GM21786 (cell line): ENCODE data around the gene PYGL.
A peak's percentile ranks its signal among the peaks of the same experiment; 100 is the strongest.
"Not testable (repeated sequence)": the region's sequence is repeated elsewhere in the genome, so short reads cannot be mapped to it uniquely, and the experiment has no call there.

Experiments used
- ATAC-seq: cut with Tn5 transposase; IDR thresholded peaks from one replicate; pipeline ENCODE4 v1.9.1; 2021; ENCODE audit not compliant: unreplicated experiment

Gene PYGL

DNA sequence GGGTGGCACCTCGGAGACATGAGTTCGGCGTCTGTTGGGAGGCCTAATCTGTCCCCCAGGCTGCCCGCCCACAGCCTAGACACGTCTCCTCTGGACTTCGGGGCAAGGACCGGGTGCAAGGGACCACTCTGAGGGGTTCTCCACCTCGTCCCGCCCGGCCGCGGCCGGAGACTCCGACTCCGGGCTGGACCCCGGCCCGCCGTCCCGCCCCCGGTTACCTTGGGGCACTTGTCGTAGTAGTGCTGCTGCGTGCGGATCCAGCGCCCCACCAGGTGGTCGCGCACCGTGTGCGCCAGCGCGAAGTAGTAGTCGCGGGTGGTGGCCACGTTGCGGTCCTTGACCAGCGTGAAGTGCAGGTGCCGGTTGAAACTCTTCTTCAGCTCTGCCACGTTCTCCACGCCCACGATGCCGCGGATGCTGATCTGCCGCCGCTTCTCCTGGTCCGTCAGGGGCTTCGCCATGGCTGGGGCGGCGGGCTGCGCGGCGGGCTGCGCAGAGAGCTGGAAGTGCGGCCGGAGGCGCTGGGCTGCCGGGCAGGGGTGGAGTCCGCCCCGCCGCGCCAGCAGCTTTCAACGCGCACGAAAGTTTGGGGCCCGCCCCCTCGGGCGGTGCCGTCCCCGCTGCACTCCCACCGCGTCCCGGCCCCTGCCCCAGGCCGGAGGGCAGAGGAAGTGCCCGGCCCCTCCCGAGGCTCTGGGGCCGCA, at the start of gene PYGL:
PYGL (minus strand) TSS at position 541 of the 704 bp plus-strand sequence; CDS start at position 461, 80 bp downstream.
- peak; percentile 73 for ATAC-seq

DNA sequence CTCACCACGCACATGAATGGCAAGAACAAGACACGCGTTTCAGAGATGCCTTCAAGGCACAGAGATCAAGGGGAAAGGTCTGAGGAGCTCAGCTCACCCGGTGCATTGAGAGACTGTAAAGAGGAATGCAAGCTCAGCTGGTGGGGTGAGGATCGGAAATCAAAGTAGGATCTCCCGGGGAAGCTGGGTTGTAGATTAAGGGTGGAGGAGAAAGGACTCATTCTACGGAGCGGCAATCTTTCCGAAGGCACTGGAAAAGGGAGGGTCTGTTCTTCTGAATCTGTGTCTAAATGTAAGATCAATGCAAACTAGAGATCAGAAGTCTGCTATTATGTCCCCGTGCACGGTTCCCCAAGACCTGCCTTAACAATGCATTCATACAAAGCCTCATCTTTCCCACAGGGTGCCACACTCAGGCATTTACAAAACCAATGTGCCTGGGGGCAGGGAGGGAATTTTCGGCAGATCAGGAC, 41.6 kb upstream of the PYGL start:
- no peak for ATAC-seq

DNA sequence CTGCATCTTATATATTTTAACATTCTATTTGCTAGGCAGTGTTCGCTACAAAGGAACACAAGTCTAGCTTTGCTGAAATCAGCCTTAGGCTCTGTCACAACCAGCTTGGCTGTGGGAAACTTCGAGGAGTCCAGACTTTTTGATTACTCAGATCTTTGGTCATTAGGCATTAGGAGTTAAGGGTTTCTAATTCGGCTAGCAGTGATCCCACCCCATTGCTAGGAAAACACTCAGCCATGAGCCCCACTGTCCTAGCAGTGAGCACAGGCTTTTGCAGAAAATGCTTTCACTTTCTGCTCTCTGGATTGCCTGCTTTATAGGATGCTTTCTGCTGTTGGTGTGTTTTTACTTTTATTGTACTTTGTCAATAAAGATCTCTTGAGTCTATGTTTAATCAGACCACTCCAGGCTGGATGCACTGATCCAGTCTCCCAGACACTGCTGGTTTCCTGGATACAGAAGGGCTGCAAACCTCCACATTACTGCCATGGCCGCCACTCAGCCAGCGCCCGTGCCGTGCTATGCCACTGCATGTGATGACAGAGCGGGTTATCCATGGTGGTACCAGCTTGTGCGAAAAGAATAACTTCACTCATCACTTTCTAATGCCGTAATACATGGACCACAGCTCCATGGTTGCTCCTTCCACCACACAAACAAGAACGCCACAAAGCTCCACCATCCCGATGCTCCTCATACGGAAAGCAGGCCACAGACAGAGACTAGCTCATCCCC, 41.0 kb upstream of the PYGL start:
- no peak for ATAC-seq

DNA sequence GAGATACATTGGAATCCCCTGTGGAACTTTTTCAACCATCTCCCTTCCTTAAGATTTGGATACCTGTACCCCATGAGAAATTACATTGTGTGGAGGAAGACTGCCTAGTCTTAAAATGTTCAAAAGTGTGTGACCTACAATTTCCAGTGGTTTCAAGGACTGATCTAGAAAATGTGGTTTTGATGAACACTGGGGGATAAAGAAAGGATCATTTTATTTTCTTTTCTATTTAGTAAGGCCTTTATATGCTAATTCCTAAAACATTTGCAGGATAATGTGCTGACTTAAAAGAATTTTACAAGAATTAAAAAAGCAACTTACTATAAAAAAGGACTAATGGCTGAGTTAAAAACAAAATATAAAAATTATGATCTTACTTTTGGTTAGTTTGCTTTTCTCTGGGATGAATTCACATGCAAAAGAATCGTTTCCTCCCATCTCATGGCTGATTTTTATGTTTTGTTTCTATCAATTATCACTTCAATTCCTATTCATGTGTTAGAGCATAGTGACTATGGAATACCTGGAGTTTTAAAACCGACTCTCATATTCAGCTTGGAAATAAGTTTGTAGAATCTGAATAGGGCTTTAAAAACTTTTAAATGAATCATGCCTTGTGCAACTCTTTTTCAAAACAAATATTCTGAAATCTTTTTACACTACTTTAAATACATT, 39.9 kb upstream of the PYGL start:
- ATAC-seq: no peak

DNA sequence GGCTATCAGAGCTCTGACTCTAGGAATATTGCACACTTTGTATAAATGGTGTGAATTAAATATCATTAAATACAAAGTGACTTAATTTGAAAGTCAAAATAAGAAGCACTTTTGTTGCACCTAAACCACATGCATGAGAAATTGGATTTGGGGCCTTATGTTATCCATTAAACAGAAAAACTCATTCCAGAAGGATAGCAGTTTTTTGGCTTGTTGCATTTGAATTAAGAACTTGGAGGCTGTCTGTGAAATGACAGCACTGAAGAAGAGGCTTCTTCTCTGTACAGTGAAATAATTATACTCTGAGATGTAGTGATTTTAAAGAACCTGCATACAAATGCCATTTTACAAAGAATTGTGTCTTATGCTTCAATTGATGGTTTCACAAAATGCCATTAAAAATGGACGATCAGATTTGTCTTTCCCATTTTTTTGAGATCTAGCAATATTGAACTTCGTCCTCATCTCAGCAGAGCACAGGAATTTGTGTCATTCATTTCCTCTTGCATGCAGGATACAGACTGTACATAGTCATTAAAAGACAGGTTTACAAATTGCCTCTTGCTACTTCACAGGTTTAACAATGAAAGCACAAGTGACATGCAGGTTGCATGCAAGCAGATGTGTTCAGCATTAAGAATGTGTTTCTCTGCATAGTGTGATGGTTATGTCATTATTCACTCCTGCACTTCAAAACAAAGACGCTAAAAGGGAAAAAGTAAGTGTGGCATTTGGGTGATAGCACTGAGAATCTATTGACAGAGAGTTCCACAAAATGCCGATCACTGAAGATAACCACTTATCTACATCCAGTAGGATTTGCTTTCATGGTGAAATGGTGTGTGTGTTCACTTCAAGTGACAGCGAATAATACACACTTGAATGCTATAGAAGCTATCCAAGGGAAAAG, 35.9 kb upstream of the PYGL start:
- ATAC-seq: no peak

DNA sequence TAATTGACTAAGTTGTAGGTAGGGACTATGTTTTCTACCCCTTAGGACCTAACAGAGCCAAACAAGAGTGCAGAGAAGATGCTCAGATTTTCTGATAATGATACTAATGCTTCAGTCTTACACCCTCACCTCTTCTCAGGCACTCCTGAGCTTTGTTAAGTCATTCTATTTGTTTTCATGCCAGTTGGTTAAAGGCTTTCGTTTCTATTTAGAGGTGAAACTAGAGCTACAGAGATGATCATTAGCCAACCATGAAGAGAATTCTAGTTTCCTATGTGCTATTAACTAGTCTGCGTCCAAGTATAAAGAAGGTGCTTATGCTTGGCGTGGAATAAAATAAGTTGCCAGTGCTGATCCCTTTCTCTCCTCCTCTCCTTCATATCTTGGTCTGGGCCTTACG, 34.6 kb upstream of the PYGL start:
- peak; percentile 89 for ATAC-seq

DNA sequence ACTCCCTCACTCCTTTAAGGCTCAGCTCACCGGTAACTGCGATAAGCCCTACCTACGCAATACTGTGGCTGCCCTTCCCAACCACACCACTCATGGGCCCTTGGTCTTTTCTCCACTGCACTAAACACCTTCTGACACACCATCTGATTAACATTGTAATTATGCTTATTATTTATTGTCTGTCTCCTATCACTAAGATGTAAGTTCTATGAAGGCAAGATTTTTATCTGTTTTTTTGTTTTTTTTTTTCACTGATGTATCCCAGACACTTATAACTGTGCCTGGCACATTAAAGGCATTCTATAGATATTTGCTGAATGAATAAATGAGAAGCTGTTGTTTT, 34.2 kb upstream of the PYGL start:
- no peak for ATAC-seq

DNA sequence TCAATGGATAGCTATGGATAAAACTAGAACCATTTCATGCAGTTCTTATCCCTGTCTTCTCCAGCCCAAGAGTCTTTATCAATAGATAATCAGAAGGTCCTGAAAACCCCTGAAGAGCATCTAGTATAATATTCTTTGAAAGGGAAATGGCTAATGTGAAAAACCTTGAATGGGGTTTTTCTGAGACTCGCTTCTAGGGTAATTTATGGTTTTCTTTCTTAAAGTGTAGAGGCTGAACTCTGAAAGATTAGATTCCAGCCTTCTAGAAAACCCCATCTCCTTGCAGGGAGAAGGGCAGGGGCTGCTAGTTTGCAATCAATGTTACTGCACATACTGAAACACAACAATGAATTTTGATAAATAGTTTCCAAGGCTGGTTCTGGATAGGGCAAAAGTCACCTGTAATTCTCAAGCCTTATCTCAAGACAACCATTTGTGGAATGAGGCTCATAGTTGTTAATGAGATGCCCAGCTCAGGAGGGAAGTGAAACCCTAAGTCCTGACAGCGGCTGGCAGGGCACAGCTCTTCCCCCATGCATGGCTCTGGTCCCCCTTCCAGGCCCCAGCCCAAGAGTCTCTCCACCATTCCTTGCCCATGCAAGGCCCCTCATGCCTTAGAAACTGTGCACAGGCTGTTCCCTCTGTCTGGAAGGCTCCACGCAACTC, 33.7 kb upstream of the PYGL start:
- ATAC-seq: peak; percentile 48

DNA sequence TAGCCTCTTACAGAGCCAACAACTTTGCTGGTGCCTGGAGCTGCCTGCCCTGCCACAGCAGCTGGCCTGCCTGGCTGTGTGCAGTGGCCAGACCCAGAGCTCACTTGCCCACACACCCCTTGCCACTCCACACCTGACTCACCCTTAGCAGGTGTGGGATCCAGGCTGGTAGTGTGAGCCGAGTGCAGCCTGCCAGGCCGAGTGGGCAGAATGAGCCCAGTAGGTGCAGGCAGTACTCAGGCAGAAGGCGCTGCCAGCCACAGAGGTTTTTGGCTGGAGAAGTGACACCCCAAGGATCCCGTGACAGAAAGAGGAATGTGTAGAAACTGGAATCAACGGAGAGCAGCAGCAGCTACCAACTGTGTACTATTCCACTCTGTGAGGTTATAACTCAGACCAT, 29.8 kb upstream of the PYGL start:
- no peak for ATAC-seq

DNA sequence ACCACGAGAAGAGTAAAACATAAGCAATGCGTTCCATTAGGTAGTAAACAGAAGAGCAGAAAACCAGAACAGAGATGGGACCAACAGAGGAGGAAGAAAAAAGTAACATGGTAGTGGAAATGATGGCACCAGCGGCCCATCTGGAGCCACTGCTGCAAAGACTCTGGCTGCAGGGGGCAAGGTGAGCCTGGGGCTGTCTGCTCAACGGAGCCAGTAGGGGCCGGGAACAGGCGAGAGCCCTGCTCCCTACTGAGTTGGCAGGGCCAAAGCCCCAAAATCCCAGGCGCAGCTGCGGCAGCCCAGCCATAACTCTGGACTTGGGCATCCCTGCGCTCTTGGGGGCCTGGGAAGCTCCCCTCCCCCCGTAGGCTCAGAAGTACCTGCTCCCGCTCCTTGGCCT, 28.5 kb upstream of the PYGL start:
- no peak for ATAC-seq

DNA sequence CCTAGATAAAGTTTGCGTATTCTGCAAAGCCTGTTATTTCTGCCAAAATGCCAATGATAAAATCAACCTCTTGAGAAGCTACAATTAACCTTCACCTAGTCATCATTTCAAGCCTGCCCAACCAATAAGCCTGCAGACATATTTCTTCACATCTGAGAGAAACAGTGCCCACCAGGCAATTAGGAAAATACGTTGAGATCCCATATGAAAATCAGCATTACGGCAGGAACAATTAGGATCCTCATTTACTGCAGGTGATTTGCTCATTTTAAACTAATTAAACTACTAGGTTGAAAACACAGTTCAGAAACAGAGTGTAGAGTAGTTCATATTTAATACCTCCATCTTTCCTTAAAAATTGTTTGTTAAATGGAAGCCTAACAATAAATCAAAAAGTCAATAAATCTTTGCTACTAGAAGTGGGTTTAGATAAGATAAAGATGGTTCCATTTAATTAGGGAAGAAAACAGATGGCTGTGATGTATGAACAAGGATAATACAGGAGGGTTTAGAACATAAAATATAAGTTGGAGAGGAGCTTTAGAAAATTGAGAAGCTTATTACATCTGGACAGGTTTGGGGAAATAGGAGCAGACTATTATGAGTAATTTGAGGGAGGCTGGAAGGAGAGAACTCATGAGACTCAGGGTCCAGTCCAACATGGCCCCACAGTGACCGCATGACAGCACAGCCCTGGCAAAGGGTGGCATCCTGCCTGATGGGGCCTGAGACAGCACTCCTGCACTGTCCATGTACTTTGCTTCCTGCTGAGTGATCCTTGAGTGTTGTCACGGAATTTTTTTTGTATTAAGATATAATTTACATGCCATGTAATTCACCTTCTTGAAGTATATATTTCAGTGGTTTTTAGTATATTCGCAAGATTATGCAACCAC, 26.9 kb upstream of the PYGL start:
- ATAC-seq: no peak

DNA sequence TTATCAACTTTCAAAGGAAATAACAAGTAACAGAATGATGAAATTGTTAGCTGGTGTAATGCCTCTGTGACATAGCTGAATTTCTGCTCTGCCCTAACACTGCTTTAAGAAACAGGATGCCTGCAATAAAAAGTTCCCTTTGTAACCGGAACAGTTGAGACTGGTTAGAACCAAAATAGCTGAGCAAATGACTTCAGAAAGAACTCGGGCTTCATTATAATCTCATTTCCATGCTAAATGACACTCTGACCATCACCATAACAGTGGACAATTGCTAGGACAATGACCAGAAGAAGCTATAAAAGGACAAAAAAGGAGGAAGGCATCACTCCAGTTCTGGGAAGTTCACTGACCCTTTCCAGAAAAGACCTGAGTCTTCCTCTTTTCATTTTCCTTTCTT, 23.5 kb upstream of the PYGL start:
- ATAC-seq: no peak

DNA sequence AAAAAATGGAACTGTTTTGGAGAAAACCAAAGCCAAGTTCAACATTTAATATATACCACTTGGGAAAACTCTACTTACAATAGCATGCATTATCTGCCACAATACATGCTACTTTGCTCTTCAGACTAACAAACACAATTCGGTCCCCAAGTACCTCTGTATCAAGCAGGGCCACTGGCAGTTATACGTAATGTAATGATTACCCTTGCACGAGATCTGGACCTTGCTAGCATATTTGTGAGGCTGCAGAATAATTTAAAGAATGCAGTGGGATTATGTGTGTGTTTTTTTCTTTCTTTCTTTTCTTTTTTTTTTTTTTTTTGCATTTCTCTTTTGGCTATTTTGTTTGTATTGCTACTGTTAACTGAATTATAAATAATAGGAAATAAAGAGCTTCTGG, 22.8 kb upstream of the PYGL start:
- ATAC-seq: no peak

DNA sequence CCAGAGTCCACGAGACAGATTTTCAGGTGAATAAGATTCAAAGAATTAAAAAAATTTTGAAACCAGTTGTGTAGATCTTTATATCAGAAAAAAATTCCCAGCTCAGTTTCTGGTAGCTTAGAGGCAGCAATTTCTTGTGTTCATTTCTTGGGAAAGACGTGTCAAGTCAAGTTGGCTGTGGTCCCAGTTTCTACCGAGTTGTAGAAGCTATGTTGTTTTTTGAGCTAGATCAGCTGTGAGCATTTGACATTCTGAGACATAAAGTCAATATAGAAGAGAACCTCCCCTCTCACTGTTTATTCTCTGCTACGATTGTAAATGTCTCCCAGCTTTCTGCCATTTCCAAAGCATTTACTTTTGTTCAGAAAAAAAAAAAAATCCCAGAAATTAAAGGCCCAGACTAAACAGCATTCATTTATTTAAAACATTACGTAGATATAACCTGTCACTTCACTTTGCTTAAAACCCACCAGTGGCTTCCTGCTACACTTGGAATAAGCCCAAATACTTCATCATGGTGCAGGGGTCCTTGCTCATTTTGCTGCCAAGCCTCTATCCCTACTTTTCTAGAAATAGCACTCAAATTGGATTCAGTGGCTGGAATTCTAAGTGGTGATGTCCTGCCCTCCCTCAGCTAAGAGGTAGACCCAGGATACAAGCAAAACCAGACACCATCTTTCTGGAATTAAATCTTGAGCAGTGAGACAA, 20.6 kb upstream of the PYGL start:
- ATAC-seq: no peak

DNA sequence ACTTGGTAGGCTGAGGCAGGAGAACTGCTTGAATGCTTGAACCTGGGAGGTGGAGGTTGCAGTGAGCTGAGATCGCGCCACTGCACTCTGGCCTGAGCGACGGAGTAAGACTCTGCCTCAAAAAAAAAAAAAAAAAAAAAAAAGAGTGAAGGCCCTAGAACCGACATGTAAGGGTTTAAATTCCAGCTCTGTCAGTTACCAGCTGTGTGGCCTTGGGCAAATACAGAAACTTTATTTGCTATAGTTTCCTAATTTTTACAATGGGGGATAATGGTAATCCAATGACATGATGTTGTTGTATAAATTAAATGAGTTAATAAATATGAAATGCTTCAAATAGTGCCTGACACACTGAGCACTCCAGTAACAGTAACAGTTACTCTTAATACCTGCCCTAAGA, 19.6 kb upstream of the PYGL start:
- ATAC-seq: no peak

DNA sequence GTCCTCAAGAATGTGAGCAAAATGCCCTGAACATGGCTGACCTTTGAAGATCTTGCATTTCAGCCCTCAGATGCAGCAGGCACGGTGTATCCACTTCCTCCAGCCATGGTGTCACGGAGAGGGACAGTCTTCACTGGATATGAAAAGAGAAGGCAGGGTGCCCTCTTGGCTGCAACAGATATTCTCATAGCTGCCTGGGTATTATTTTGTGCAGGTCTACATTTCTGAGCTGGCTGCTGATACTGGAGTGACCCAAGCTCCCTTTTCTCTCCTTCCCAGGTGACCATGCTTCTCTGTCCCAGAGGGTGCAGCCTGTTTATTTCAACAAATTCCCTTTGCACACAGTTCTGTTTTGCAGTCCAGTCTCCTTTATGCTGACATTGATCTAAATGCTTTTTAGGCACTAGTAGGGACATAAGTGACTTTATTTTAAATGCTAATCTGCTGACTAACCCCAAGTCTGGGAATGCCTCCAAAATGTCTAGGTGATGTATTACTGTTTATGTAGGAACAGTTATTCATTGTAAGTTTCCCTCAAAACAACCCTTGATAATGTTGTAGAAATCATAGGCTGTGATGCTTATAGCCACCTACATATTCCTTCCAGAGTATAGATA, 17.4 kb upstream of the PYGL start:
- no peak for ATAC-seq

DNA sequence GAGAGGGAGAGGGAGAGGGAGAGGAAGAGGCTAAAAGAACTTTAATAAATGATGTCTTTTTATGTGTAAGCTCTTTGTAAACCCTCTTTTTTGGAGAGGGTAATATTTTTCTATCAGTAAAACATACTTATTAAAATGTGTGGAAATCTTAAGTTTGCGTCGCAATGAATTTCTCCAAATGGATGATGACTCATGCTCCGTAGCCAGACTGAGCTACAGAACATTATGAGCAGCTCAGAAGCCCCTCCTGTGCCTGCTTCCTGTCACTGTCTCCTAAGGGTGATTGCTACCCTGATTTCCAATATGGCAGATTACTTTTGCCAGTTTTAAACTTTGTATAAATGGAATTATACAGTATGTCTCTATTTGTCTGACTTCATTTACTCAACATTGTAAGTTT, 13.0 kb upstream of the PYGL start:
- no peak for ATAC-seq

DNA sequence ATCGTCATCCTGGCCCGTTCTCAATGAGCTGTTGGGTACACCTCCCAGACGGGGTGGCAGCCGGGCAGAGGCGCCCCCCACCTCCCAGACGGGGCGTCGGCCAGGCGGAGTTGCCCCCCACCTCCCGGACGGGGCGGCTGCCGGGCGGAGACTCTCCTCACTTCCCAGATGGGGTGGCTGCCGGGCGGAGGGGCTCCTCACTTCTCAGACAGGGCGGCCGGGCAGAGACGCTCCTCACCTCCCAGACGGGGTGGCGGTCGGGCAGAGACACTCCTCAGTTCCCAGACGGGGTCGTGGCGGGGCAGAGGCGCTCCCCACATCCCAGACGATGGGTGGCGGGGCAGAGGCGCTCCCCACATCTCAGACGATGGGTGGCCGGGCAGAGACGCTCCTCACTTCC, 12.1 kb upstream of the PYGL start:
- not testable (repeated sequence) for ATAC-seq
